ENCODE results near the gene USP20.

USP20 gene

DNA sequence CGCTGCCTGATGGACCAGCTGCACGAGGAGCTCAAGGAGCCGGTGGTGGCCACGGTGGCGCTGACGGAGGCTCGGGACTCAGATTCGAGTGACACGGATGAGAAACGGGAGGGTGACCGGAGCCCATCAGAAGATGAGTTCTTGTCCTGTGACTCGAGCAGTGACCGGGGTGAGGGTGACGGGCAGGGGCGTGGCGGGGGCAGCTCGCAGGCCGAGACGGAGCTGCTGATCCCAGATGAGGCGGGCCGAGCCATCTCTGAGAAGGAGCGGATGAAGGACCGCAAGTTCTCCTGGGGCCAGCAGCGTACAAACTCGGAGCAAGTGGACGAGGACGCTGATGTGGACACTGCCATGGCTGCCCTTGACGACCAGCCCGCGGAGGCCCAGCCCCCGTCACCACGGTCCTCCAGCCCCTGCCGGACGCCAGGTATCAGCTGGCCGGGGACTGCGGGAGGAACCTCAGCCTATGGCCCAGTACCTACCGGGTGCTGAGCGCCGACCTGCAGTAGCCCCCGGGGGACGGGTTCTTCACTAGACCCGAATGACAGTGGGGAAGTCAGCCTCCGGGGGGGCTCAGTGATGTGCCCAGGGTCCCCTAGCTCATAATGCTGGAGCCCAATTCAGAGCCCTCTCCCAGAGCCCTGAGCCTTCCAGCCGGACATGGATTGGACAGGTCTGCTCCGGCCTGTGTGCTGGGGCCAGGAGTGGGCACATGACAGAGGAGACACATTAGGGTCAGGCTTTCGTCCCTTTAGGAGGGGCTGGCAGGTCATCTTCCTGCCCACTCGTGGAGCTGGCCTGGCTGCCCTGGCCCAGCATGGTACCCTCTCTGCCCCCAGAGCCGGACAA lies 33.0 kb downstream of the USP20 start:
- no peak overlapping the region for H3K4me2 ChIP-seq (ENCODE audit: low read depth, low read length, poor library complexity, severe bottlenecking)
- no peak overlapping the region for H3K9ac ChIP-seq (ENCODE audit: low read length)
- H3K36me3 ChIP-seq (ENCODE audit: low read length): no peaks in the 10 kb centered on the region

DNA sequence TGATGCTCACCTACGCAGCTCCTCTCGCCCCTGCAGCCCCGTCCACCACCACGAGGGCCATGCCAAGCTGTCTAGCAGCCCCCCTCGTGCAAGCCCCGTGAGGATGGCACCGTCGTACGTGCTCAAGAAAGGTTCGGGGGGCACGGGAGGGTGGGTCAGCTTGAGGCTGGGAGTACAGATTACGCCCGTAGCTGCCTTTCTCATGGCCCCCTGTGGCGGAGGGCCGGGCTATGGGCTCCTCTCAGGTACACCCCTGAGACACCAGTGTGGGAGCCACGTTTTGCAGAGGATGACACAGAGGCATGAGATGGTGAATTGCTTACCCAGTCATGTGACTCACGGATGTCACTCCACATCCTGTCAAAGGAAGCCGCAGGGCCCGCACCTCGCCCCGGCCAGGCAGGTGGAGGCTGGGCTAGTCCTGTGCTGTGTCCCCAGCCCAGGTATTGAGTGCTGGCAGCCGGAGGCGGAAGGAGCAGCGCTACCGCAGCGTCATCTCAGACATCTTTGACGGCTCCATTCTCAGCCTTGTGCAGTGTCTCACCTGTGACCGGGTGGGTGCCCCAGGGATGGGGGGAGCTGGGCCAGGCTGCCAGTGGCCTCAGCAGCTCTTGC lies 33.7 kb downstream of the USP20 start:
- Histone ChIP-seq H3F3A (ENCODE audit: insufficient read depth) (no peaks in the 10 kb centered on the region), H3K27ac (ENCODE audit: low read depth, low read length) (no peak overlapping the region), H3K4me2 (ENCODE audit: low read depth, low read length, poor library complexity, severe bottlenecking) (no peak overlapping the region), H3K9ac (ENCODE audit: low read length) (no peak overlapping the region), H3K9me2 (replicated peaks; ENCODE audit: insufficient read depth, low read length) (no peaks in the 10 kb centered on the region), H3K79me2 (ENCODE audit: insufficient read depth, low read length) (no peaks in the 10 kb centered on the region), H3K36me3 (ENCODE audit: low read length) (no peaks in the 10 kb centered on the region), H3K27me3 (ENCODE audit: low read length) (no peaks in the 10 kb centered on the region), H3K4me3 (ENCODE audit: insufficient read depth, low read length, poor library complexity, severe bottlenecking) (no peak overlapping the region), H2AFZ (ENCODE audit: low read depth, low read length, severe bottlenecking) (no peak overlapping the region), H3K9me3 (ENCODE audit: insufficient read depth, low read length) (no peaks in the 10 kb centered on the region), H4K20me1 (ENCODE audit: low read depth, low read length) (no peaks in the 10 kb centered on the region)
- no peak for TF ChIP-seq EZH2phosphoT487 (conservative IDR thresholded peaks at IDR 0.05; ENCODE audit: low read length)
- TF ChIP-seq, protein P1, sequence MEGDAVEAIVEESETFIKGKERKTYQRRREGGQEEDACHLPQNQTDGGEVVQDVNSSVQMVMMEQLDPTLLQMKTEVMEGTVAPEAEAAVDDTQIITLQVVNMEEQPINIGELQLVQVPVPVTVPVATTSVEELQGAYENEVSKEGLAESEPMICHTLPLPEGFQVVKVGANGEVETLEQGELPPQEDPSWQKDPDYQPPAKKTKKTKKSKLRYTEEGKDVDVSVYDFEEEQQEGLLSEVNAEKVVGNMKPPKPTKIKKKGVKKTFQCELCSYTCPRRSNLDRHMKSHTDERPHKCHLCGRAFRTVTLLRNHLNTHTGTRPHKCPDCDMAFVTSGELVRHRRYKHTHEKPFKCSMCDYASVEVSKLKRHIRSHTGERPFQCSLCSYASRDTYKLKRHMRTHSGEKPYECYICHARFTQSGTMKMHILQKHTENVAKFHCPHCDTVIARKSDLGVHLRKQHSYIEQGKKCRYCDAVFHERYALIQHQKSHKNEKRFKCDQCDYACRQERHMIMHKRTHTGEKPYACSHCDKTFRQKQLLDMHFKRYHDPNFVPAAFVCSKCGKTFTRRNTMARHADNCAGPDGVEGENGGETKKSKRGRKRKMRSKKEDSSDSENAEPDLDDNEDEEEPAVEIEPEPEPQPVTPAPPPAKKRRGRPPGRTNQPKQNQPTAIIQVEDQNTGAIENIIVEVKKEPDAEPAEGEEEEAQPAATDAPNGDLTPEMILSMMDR (IDR thresholded peaks at IDR 0.05; ENCODE audit: insufficient read depth, low read length, poor library complexity, severe bottlenecking): no peak

More for the DNA sequence above, 33.0 kb downstream of the USP20 start:
- Histone ChIP-seq H2AFZ (ENCODE audit: low read depth, low read length, severe bottlenecking) (no peak overlapping the region), H3K27ac (ENCODE audit: low read depth, low read length) (no peak overlapping the region), H3K27me3 (ENCODE audit: low read length) (no peaks in the 10 kb centered on the region), H3K9me3 (ENCODE audit: insufficient read depth, low read length) (no peaks in the 10 kb centered on the region), H4K20me1 (ENCODE audit: low read depth, low read length) (no peaks in the 10 kb centered on the region), H3F3A (ENCODE audit: insufficient read depth) (no peaks in the 10 kb centered on the region), H3K79me2 (ENCODE audit: insufficient read depth, low read length) (no peaks in the 10 kb centered on the region), H3K4me3 (ENCODE audit: insufficient read depth, low read length, poor library complexity, severe bottlenecking) (no peak overlapping the region), H3K9me2 (replicated peaks; ENCODE audit: insufficient read depth, low read length) (no peaks in the 10 kb centered on the region)
- TF ChIP-seq EZH2phosphoT487 (conservative IDR thresholded peaks at IDR 0.05; ENCODE audit: low read length): no peak
- TF ChIP-seq, protein P1 (IDR thresholded peaks at IDR 0.05; ENCODE audit: insufficient read depth, low read length, poor library complexity, severe bottlenecking): no peak

DNA sequence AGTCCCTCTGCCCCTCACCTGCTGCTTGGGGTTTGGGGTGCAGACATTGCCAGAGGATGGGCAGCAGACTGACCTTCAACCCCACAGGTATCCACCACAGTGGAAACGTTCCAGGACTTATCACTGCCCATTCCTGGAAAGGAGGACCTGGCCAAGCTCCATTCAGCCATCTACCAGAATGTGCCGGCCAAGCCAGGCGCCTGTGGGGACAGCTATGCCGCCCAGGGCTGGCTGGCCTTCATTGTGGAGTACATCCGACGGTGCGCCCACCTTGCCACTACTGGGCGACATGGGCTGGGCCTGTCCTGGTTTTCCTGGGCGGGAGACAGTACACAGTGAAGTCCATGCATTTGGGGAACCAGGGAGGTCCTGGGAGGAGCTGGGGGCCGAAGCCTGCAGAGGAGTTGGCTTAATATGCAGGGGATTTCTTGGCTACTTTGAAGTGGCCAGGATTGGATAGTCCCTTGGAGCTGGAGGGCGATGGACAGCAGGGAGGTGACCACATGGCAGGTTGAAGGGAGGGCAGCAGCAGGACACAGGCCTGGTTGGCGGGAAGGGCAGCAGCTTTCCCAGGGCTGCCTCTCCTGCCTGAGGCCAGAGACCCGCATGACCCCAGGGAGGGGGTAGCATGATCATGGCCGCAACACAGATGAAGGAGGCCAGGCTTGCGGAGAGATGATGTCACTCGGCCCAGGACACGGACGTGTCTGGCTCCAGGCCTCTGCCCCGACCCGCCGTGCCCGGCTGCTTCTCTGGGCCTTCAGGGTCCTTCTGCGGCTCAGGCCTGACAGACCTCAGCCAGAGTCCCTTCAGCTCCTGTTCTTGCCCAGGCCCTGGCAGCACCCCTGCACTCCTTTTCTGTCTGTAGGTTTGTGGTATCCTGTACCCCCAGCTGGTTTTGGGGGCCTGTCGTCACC lies 34.6 kb downstream of the USP20 start:
- no peaks in the 10 kb centered on the region for H3K36me3 ChIP-seq (ENCODE audit: low read length)
- no peaks in the 10 kb centered on the region for H3F3A ChIP-seq (ENCODE audit: insufficient read depth)
- no peak overlapping the region for H3K9ac ChIP-seq (ENCODE audit: low read length)
- TF ChIP-seq EZH2phosphoT487 (conservative IDR thresholded peaks at IDR 0.05; ENCODE audit: low read length): no peak
- TF ChIP-seq, protein P1 (IDR thresholded peaks at IDR 0.05; ENCODE audit: insufficient read depth, low read length, poor library complexity, severe bottlenecking): no peak
- no peak overlapping the region for H3K27ac ChIP-seq (ENCODE audit: low read depth, low read length)
- H3K79me2 ChIP-seq (ENCODE audit: insufficient read depth, low read length): no peaks in the 10 kb centered on the region
- H2AFZ ChIP-seq (ENCODE audit: low read depth, low read length, severe bottlenecking): no peak overlapping the region
- H4K20me1 ChIP-seq (ENCODE audit: low read depth, low read length): no peaks in the 10 kb centered on the region
- H3K9me3 ChIP-seq (ENCODE audit: insufficient read depth, low read length): no peaks in the 10 kb centered on the region
- no peaks in the 10 kb centered on the region for H3K27me3 ChIP-seq (ENCODE audit: low read length)
- H3K4me2 ChIP-seq (ENCODE audit: low read depth, low read length, poor library complexity, severe bottlenecking): no peak overlapping the region
- no peaks in the 10 kb centered on the region for H3K9me2 ChIP-seq (replicated peaks; ENCODE audit: insufficient read depth, low read length)
- H3K4me3 ChIP-seq (ENCODE audit: insufficient read depth, low read length, poor library complexity, severe bottlenecking): no peak overlapping the region

All from SU-DHL-6 (cell line).